HL-60/S4 (cell line): Measurements from ENCODE around the gene ARL8B.
"Not testable (repeated sequence)": the region's sequence is repeated elsewhere in the genome, so short reads cannot be mapped to it uniquely, and the experiment has no call there.

Experiments used
- in situ Hi-C: fragments of 300-500 bp; cut with MboI; formaldehyde crosslinking; loops from 2 replicates; pipeline ENCODE4 v1.14.3; 2022; ENCODE audit warnings: low sequenced_read_pairs

ARL8B gene

GRCh38 chr3:5110337-5110736, 11.8 kb upstream of the ARL8B start:
- in situ Hi-C loops, result no loop called here

GRCh38 chr3:5112043-5112442, 10.0 kb upstream of the ARL8B start:
- in situ Hi-C loops, result no loop called here

- in situ Hi-C loops, result not testable (repeated sequence)
Measured at GRCh38 chr3:5113726-5114125, 8.4 kb upstream of the ARL8B start.

GRCh38 chr3:5115506-5116162, 6.5 kb upstream of the ARL8B start:
- in situ Hi-C loops, result no loop called here

- in situ Hi-C loops, result no loop called here
Measured at GRCh38 chr3:5116538-5116937, 5.6 kb upstream of the ARL8B start.

- in situ Hi-C loops, result no loop called here
Measured at GRCh38 chr3:5120446-5120845, 1.6 kb upstream of the ARL8B start.

GRCh38 chr3:5122741-5123706, 932 bp downstream of the ARL8B start:
- in situ Hi-C loops, result no loop called here

GRCh38 chr3:5123937-5124336, 1.8 kb downstream of the ARL8B start:
- in situ Hi-C loops, result no loop called here

GRCh38 chr3:5126586-5126985, 4.5 kb downstream of the ARL8B start:
- in situ Hi-C loops, result no loop called here

GRCh38 chr3:5128849-5129248, 6.8 kb downstream of the ARL8B start:
- in situ Hi-C loops, result no loop called here

GRCh38 chr3:5133239-5134018, 11.3 kb downstream of the ARL8B start:
- in situ Hi-C loops, result no loop called here

- in situ Hi-C loops, result no loop called here
Measured at GRCh38 chr3:5134019-5134391, 11.9 kb downstream of the ARL8B start.

- in situ Hi-C loops, result no loop called here
Measured at GRCh38 chr3:5134499-5134898, 12.4 kb downstream of the ARL8B start.

GRCh38 chr3:5136211-5136918, 14.3 kb downstream of the ARL8B start:
- in situ Hi-C loops, result no loop called here

- in situ Hi-C loops, result no loop called here
Measured at GRCh38 chr3:5136919-5137429, 14.9 kb downstream of the ARL8B start.

- in situ Hi-C loops, result no loop called here
Measured at GRCh38 chr3:5138214-5138981, 16.3 kb downstream of the ARL8B start.

GRCh38 chr3:5140230-5140621, 18.1 kb downstream of the ARL8B start:
- in situ Hi-C loops, result no loop called here

GRCh38 chr3:5140839-5141238, 18.7 kb downstream of the ARL8B start:
- in situ Hi-C loops, result no loop called here

GRCh38 chr3:5141760-5142159, 19.7 kb downstream of the ARL8B start:
- in situ Hi-C loops, result no loop called here

- in situ Hi-C loops, result no loop called here
Measured at GRCh38 chr3:5143464-5143863, 21.4 kb downstream of the ARL8B start.
